NT2/D1 (cell line): ENCODE data around the gene LMOD2.

Experiments
- SUZ12 ChIP-seq: IDR thresholded peaks from 2 replicates; pipeline ENCODE4 v1.6.1; 2011; ENCODE audit not compliant: insufficient read length, insufficient read depth; ENCODE audit errors: extremely low read depth
- YY1 ChIP-seq: IDR thresholded peaks from 2 replicates; pipeline ENCODE4 v1.6.1; 2011; ENCODE audit not compliant: insufficient read length, insufficient read depth
- ZNF274 ChIP-seq: IDR thresholded peaks from 2 replicates; pipeline ENCODE4 v1.6.1; 2011; ENCODE audit warnings: mild to moderate bottlenecking, low read depth, low read length

GRCh38 chr7:123710683-123711082 lies 55.0 kb downstream of the LMOD2 start:
- TF ChIP-seq YY1 = no peak
- TF ChIP-seq ZNF274 = no peak
- no peak for TF ChIP-seq SUZ12
